ENCODE measurements around the gene KLHL35.

GRCh38 chr11:75429641-75429901, 3.4 kb downstream of the KLHL35 start:
- TF ChIP-seq NFRKB (IDR thresholded peaks at IDR 0.05), result no peak
- TF ChIP-seq BHLHE40 (IDR thresholded peaks at IDR 0.05; ENCODE audit: borderline replicate concordance), result no peak
- TF ChIP-seq SP1 (IDR thresholded peaks at IDR 0.05), result no peak
- no peak for TF ChIP-seq TARDBP (IDR thresholded peaks at IDR 0.05)
- TF ChIP-seq FOXA1 (IDR thresholded peaks at IDR 0.05), result no peak
- TF ChIP-seq PKNOX1 (IDR thresholded peaks at IDR 0.05), result no peak
- no peak for TF ChIP-seq ZNF384 (IDR thresholded peaks at IDR 0.05)
- TF ChIP-seq ELF4 (IDR thresholded peaks at IDR 0.05), result no peak
- no peak for TF ChIP-seq LEF1 (IDR thresholded peaks at IDR 0.05; ENCODE audit: borderline replicate concordance)
- no peak for TF ChIP-seq FOXK2 (IDR thresholded peaks at IDR 0.05)
- no peak for TF ChIP-seq HDGF (IDR thresholded peaks at IDR 0.05; ENCODE audit: borderline replicate concordance)
